Effector memory CD8-positive, alpha-beta T cell (primary cell): Measurements from ENCODE around the gene DOCK10.

Experiments used
- ATAC-seq: fragments of 150-1000 bp; cut with Tn5 transposase; replicated peaks from 2 replicates; pipeline ENCODE4 v1.10.0; 2021; ENCODE audit warnings: mild to moderate bottlenecking, moderate library complexity
- DNase-seq, 3 experiments: peaks; one replicate each; pipeline ENCODE4 v3.0.0; 2021
- H3K27ac Mint-ChIP-seq, 2 donors: one replicate each; pipeline ENCODE4 v1.8.0; 2022; ENCODE audit warnings: mild to moderate bottlenecking in 2 of 2, mixed read lengths in 2 of 2, moderate library complexity in 2 of 2
- H3K27me3 Mint-ChIP-seq, 2 donors: one replicate each; pipeline ENCODE4 v1.8.0; 2022; ENCODE audit warnings: mixed read lengths in 2 of 2
- H3K36me3 Mint-ChIP-seq: one replicate; pipeline ENCODE4 v1.8.0; 2022; ENCODE audit warnings: mild to moderate bottlenecking, moderate library complexity, mixed read lengths; ENCODE audit not compliant: insufficient read depth
- H3K4me1 Mint-ChIP-seq, 2 donors: one replicate each; pipeline ENCODE4 v1.8.0; 2022; ENCODE audit warnings: low read depth in 2 of 2, mixed read lengths in 2 of 2
- H3K4me3 Mint-ChIP-seq, 2 donors: one replicate each; pipeline ENCODE4 v1.8.0; 2022; ENCODE audit warnings: mild to moderate bottlenecking in 2 of 2, mixed read lengths in 2 of 2, moderate library complexity in 2 of 2
- H3K9me3 Mint-ChIP-seq, 2 donors: one replicate each; pipeline ENCODE4 v1.8.0; 2022; ENCODE audit warnings: mixed read lengths in 2 of 2

The DOCK10 gene

DNA sequence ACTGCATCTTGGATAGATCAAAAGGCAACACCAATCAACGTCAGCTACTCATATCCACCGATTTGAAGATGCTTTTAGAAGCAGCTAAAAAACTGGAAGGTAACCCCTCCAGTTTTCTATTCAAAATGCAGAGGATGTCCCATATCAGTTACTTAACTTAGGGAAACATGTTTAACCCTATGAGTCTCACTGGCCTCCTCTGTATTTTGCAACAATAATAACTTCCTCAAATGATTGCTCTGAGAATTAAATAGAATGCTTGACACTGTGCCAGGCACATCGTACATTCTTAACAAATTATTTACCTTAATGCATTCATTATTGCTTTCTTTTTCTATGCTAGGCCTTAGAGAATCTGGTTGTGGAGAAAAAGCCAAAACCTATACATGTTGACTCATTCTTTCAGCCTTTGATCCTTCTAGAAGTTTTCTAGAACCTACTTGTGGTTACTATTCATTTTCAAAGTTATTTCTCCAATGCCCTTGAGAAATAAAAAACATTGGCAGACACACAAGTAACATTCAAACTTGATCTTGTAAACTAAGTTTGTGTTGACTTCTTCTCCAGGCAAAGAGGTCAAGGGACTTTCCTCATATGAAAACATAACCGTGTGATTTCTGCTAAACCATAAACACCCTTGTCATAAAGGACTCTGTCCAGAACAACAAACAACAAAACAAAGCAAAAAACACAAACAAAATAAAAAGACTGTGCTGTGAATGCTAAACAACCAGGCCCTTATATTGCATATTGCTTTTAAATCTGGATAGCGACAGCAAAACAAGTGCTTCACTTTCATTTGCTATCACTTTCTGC lies 4.6 kb downstream of the DOCK10 start:
- ATAC-seq: no peak
- Mint-ChIP-seq H3K27me3 (no peaks in the 10 kb centered on the region), H3K27ac (peak overlapping the region; percentile 92 to 98), H3K9me3 (no peaks in the 10 kb centered on the region), H3K4me1 (peaks cover 50 to 78% of the 10 kb centered on the region in 2 donors), H3K36me3 (peaks cover 22% of the 10 kb centered on the region), H3K4me3 (peak overlapping the region; percentile 90 to 99)
- DNase-seq: no peak

GRCh38 chr2:225036431-225036830 lies 5.8 kb downstream of the DOCK10 start:
- H3K27me3 Mint-ChIP-seq: no peaks in the 10 kb centered on the region
- H3K27ac Mint-ChIP-seq: peak overlapping the region in 1 of 2 donors; percentile 92
- DNase-seq: no peak
- peak overlapping the region in 1 of 2 donors; percentile 90 for H3K4me3 Mint-ChIP-seq
- no peaks in the 10 kb centered on the region for H3K9me3 Mint-ChIP-seq
- peaks cover 55 to 87% of the 10 kb centered on the region in 2 donors for H3K4me1 Mint-ChIP-seq
- H3K36me3 Mint-ChIP-seq: peaks cover 22% of the 10 kb centered on the region
- no peak for ATAC-seq

DNA sequence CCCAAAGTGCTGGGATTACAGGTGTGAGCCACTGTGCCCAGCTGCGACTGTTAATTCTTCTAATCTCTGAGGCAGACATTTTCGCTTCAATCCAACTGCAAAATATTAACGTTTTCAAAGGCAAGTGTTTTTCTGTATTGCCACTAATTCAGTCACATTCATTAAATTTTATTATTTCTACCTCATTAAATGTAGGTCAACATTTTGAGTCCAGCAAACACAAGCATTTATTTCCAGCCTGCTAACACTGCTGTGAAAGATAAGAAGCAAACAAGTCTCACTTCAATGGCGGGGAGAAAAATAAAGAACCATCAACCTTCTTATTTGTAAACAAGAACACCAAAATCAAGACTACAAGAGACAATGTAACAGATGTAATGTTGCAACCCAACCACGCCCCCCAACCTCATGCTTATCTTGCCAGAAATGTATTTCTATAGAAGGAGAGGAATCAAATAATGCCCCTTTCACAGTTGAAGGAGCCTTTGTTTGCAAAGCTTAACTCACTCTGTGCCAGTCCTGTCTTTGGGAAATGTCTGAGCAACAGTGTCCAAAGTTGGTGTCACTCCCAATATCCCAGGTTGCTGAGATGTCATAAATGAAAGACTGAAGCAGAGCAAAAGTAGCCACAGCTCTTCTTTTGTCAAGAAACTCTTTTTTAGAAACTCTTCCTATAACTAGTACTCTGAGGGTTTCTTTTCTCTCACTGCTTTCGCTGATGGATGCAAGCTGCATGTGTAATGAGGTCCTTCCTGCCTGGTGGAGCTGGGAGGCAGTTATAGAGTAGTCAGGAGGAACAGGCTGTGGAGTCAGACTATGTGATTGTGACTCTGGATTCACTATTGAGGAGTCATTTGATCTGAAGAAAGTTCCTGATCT lies 8.6 kb downstream of the DOCK10 start:
- Mint-ChIP-seq H3K27ac (peak overlapping the region in 1 of 2 donors; percentile 73), H3K36me3 (peaks cover 8% of the 10 kb centered on the region), H3K4me3 (peak overlapping the region; percentile 31 to 37), H3K27me3 (no peaks in the 10 kb centered on the region), H3K9me3 (no peaks in the 10 kb centered on the region), H3K4me1 (peaks cover 43 to 76% of the 10 kb centered on the region in 2 donors)
- ATAC-seq (no peak), DNase-seq (no peak)

- Mint-ChIP-seq H3K4me1 (peaks cover 43 to 74% of the 10 kb centered on the region in 2 donors), H3K36me3 (peaks cover 12% of the 10 kb centered on the region), H3K9me3 (no peaks in the 10 kb centered on the region), H3K4me3 (no peak overlapping the region), H3K27ac (peak overlapping the region in 1 of 2 donors; percentile 62), H3K27me3 (no peaks in the 10 kb centered on the region)
- DNase-seq (no peak), ATAC-seq (no peak)
These were observed 10.0 kb downstream of the DOCK10 start for GRCh38 chr2:225032246-225032645.

GRCh38 chr2:225031599-225031998 lies 10.7 kb downstream of the DOCK10 start:
- Mint-ChIP-seq H3K27me3 (no peaks in the 10 kb centered on the region), H3K27ac (peak overlapping the region; percentile 51 to 62), H3K4me1 (peaks cover 44 to 74% of the 10 kb centered on the region in 2 donors)

GRCh38 chr2:225030893-225031292 lies 11.4 kb downstream of the DOCK10 start:
- H3K4me3 Mint-ChIP-seq: peak overlapping the region in 1 of 2 donors; percentile 25
- H3K27me3 Mint-ChIP-seq: no peaks in the 10 kb centered on the region
- H3K36me3 Mint-ChIP-seq: peaks cover 12% of the 10 kb centered on the region
- peak overlapping the region in 1 of 2 donors; percentile 51 for H3K27ac Mint-ChIP-seq
- H3K4me1 Mint-ChIP-seq: peaks cover 51 to 74% of the 10 kb centered on the region in 2 donors
- no peak for DNase-seq
- H3K9me3 Mint-ChIP-seq: no peaks in the 10 kb centered on the region
- ATAC-seq: no peak

More at GRCh38 chr2:225031599-225031998, 10.7 kb downstream of the DOCK10 start:
- no peak for ATAC-seq
- no peak for DNase-seq
- Mint-ChIP-seq H3K9me3 (no peaks in the 10 kb centered on the region), H3K36me3 (peaks cover 12% of the 10 kb centered on the region), H3K4me3 (peak overlapping the region in 1 of 2 donors; percentile 25)

DNA sequence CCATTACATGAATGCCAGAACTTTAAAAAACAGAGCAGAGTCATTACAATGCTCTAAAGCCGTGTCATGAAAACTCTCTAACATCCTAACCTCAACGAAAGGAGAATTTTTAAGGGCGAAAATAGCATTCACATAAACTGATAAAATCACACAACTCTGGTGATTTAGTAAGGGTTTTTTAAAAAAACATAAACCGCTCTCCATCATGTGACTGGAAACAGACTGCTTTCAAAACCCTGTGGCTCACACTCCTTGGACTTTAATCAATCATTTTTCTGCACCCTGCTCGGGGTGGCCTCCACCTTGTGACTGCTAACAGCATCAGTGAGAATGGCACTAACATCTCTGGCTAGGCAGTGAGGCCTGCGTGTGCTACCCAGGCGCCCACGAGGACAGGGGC lies 12.1 kb downstream of the DOCK10 start:
- Mint-ChIP-seq H3K4me1 (peaks cover 50 to 75% of the 10 kb centered on the region in 2 donors), H3K27me3 (no peaks in the 10 kb centered on the region), H3K36me3 (peaks cover 12% of the 10 kb centered on the region), H3K27ac (peak overlapping the region in 1 of 2 donors; percentile 51), H3K4me3 (peak overlapping the region in 1 of 2 donors; percentile 7), H3K9me3 (no peaks in the 10 kb centered on the region)
- no peak for DNase-seq
- peak; percentile 51 for ATAC-seq

GRCh38 chr2:225028572-225028971 lies 13.7 kb downstream of the DOCK10 start:
- no peak for DNase-seq
- H3K36me3 Mint-ChIP-seq: peaks cover 10% of the 10 kb centered on the region
- peak overlapping the region in 1 of 2 donors; percentile 60 for H3K27ac Mint-ChIP-seq

GRCh38 chr2:225027061-225027762 lies 15.1 kb downstream of the DOCK10 start:
- Mint-ChIP-seq H3K27ac (peak overlapping the region; percentile 60 to 63), H3K4me3 (peak overlapping the region; percentile 27 to 28), H3K4me1 (peaks cover 47 to 79% of the 10 kb centered on the region in 2 donors), H3K9me3 (no peaks in the 10 kb centered on the region), H3K36me3 (peaks cover 10% of the 10 kb centered on the region), H3K27me3 (no peaks in the 10 kb centered on the region)
- peak; percentile 54 for ATAC-seq
- DNase-seq: no peak

More at GRCh38 chr2:225028572-225028971, 13.7 kb downstream of the DOCK10 start:
- no peaks in the 10 kb centered on the region for H3K9me3 Mint-ChIP-seq
- H3K4me3 Mint-ChIP-seq: no peak overlapping the region
- no peaks in the 10 kb centered on the region for H3K27me3 Mint-ChIP-seq
- H3K4me1 Mint-ChIP-seq: peaks cover 39 to 71% of the 10 kb centered on the region in 2 donors
- ATAC-seq: no peak

DNA sequence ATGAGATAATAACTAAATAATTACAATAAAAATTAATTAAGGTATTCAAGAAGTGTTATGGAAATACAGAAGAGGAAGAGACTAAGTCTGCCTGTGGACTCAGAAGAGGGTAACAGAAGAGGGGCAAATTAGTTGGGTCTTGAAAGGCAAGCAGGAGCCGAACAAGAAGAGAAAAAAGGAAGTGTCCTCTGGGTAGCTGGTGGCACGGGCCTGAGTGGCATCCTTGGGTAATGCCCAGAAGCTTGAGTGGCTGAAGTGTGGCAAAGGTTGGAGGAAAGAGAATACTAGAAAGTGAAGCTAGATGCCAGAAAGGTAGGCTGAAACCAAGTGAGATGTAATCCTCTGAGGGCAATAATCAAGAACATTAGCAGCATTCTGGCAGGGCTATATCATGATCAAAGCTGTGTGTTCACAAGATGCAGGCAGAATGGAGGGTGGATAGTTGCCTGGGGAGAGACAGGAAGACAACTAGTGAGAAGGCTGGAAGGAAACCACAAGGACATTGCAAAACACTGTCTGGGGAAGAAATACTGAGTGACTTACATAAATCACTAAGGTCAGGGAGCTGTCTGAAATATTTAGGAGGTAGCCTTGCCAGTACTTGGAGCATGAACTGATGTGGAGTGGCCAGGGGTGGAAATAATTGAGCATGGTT lies 16.2 kb downstream of the DOCK10 start:
- ATAC-seq: peak; percentile 76
- H3K36me3 Mint-ChIP-seq: peaks cover 7% of the 10 kb centered on the region

DNA sequence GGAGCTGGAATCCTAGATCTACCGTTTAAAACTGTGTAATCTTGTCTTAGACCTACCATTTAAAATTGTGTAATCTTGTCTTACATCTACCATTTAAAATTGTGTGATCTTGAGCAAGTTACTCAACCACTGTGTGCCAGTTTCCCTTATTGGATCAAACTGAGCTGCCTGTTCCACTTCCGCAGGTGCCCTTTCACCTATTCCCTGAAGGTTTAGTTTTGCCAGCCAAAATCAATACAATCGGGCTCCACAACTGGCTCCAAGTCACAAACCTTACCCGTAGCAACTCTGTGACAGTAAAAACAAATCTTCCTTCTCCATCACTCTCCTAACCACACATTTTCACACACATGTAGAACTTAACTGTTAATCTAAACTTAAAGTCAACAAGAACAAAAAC lies 20.1 kb downstream of the DOCK10 start:
- Mint-ChIP-seq H3K4me1 (peaks cover 42 to 81% of the 10 kb centered on the region in 2 donors), H3K36me3 (peaks cover 12% of the 10 kb centered on the region), H3K9me3 (no peaks in the 10 kb centered on the region), H3K27ac (no peak overlapping the region), H3K27me3 (no peaks in the 10 kb centered on the region), H3K4me3 (no peak overlapping the region)
- ATAC-seq (no peak), DNase-seq (no peak)

More for the DNA sequence above, 16.2 kb downstream of the DOCK10 start:
- Mint-ChIP-seq H3K27me3 (no peaks in the 10 kb centered on the region), H3K9me3 (no peaks in the 10 kb centered on the region), H3K27ac (peak overlapping the region; percentile 60 to 63), H3K4me3 (peak overlapping the region; percentile 13 to 28), H3K4me1 (peaks cover 43 to 76% of the 10 kb centered on the region in 2 donors)
- DNase-seq: no peak

- Mint-ChIP-seq H3K9me3 (no peaks in the 10 kb centered on the region), H3K27ac (peak overlapping the region in 1 of 2 donors; percentile 83), H3K4me1 (peaks cover 28 to 74% of the 10 kb centered on the region in 2 donors), H3K27me3 (no peaks in the 10 kb centered on the region), H3K36me3 (peaks cover 12% of the 10 kb centered on the region), H3K4me3 (no peak overlapping the region)
- ATAC-seq (no peak), DNase-seq (no peak)
These were observed 22.0 kb downstream of the DOCK10 start for GRCh38 chr2:225020168-225020849.
